Loucy (cell line): ENCODE measurements around the gene SHROOM3.

ENCODE experiments used
- CTCF ChIP-seq: fragments of 200-600 bp; sonication (generic); conservative IDR thresholded peaks from 2 replicates; pipeline ENCODE4 v1.5.1; 2014; ENCODE audit warnings: mild to moderate bottlenecking, antibody characterized with exemption, low read length
- EZH2phosphoT487 ChIP-seq: fragments of 200-600 bp; IDR thresholded peaks from 2 replicates; pipeline ENCODE4 v1.6.1; 2018; ENCODE audit warnings: antibody characterized with exemption, mild to moderate bottlenecking, moderate library complexity, borderline replicate concordance

DNA sequence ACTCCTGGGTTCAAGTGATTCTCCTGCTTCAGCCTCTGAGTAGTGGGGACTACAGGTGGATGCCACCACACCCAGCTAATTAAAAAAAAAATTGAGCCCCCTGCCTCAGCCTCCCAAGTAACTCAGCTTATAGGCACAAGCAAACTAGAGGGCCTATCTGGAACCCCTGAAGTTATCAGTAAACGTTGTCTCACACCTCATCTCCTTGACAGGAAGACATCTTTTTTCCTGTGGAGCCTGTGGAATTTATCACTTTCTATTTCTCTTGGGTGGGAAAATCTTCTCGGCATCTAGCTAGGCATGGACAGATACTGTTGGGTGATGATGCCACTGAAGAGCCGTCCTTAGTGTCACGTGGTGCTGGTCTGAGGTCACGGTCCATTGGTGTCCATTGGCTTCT is 291.6 kb downstream of the SHROOM3 start:
- TF ChIP-seq CTCF = no peak
- no peak for TF ChIP-seq EZH2phosphoT487
